Osteoblast (primary cell): ENCODE results near the gene RTL9. TPM values are rescaled to one million over a fixed set of nuclear protein-coding genes. Genes with fewer than 3 reads are reported as not detected.
"Not testable (repeated sequence)": the region's sequence is repeated elsewhere in the genome, so short reads cannot be mapped to it uniquely, and the experiment has no call there.

Experiments used
- DNase-seq: peaks from one replicate; pipeline ENCODE4 v3.0.0; 2011; ENCODE audit warnings: low spot score, mixed read lengths; ENCODE audit not compliant: insufficient read length; ENCODE audit errors: missing footprints
- H2AFZ ChIP-seq: 2 replicates; pipeline ENCODE4 v1.6.0; 2011; ENCODE audit warnings: mild to moderate bottlenecking, low read length
- H3K27ac ChIP-seq: 2 replicates; pipeline ENCODE4 v1.5.1; 2011; ENCODE audit warnings: mild to moderate bottlenecking, low read depth, low read length, moderate library complexity
- H3K27me3 ChIP-seq: 2 replicates; pipeline ENCODE4 v1.6.0; 2012; ENCODE audit warnings: mild to moderate bottlenecking, control low read depth, inconsistent platforms, low read length, moderate library complexity; ENCODE audit not compliant: insufficient read depth
- H3K36me3 ChIP-seq: 2 replicates; pipeline ENCODE4 v1.5.1; 2011; ENCODE audit warnings: mild to moderate bottlenecking, low read length, control low read depth, moderate library complexity; ENCODE audit not compliant: insufficient read depth
- H3K4me1 ChIP-seq: 2 replicates; pipeline ENCODE4 v1.5.1; 2011; ENCODE audit warnings: mild to moderate bottlenecking, low read length, control low read depth, moderate library complexity; ENCODE audit not compliant: insufficient read depth
- H3K4me2 ChIP-seq: 2 replicates; pipeline ENCODE4 v1.6.0; 2011; ENCODE audit warnings: mild to moderate bottlenecking, low read length; ENCODE audit not compliant: insufficient read depth
- H3K4me3 ChIP-seq: fragments of 200-600 bp; sonication (generic); 3 replicates; pipeline ENCODE4 v1.5.1; 2012; ENCODE audit warnings: mild to moderate bottlenecking, low read length, inconsistent platforms; ENCODE audit not compliant: insufficient read depth
- H3K79me2 ChIP-seq: 2 replicates; pipeline ENCODE4 v1.6.0; 2012; ENCODE audit warnings: mild to moderate bottlenecking, low read length, control low read depth, inconsistent platforms; ENCODE audit not compliant: insufficient read depth
- H3K9me3 ChIP-seq: 2 replicates; pipeline ENCODE4 v1.5.1; 2011; ENCODE audit warnings: low read depth, low read length, control low read depth
- H4K20me1 ChIP-seq: 2 replicates; pipeline ENCODE4 v1.6.0; 2012; ENCODE audit warnings: mild to moderate bottlenecking, low read length, control low read depth; ENCODE audit not compliant: insufficient read depth
- total RNA-seq: library from RNA; depleted of rRNA; stranded (reverse); fragments of >200 nt; gene quantifications from 2 replicates; pipeline ENCODE4 v1.2.3, GENCODE V29; 2012
- TF ChIP-seq, protein P1 (sequence below): IDR thresholded peaks from 2 replicates; pipeline ENCODE4 v1.5.1; 2011; ENCODE audit warnings: mild to moderate bottlenecking, low read depth, low read length, moderate library complexity; ENCODE audit errors: extremely low read depth

RTL9 gene
- total RNA-seq, 1 donor: 0.72 TPM

DNA sequence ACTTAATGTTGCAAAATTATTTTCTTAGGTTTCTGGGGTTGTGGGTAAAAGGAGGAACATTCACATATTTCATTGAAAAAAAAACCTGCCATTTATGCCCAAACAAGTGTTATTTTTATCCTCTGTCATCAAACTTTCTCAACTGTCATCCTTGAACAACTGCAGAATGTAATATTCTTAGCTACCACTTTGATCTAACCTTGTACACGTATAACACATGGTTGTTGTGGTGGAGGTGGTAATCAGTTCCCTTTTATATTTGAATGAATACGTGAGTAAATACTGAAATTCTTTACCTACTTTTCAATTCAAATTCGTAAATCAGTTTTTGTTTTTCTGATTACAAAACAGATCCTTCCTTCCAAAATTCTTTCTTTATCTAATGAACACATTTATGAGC is 37.0 kb upstream of the RTL9 start:
- Histone ChIP-seq H3K4me2 (no peak overlapping the region), H3K9me3 (no peaks in the 10 kb centered on the region), H3K36me3 (no peaks in the 10 kb centered on the region), H4K20me1 (no peaks in the 10 kb centered on the region), H3K27ac (no peak overlapping the region), H3K79me2 (peaks cover 10% of the 10 kb centered on the region), H3K4me3 (no peak overlapping the region), H2AFZ (no peak overlapping the region), H3K4me1 (no peaks in the 10 kb centered on the region), H3K27me3 (peaks cover 3% of the 10 kb centered on the region)
- DNase-seq: no peak
- TF ChIP-seq, protein P1, sequence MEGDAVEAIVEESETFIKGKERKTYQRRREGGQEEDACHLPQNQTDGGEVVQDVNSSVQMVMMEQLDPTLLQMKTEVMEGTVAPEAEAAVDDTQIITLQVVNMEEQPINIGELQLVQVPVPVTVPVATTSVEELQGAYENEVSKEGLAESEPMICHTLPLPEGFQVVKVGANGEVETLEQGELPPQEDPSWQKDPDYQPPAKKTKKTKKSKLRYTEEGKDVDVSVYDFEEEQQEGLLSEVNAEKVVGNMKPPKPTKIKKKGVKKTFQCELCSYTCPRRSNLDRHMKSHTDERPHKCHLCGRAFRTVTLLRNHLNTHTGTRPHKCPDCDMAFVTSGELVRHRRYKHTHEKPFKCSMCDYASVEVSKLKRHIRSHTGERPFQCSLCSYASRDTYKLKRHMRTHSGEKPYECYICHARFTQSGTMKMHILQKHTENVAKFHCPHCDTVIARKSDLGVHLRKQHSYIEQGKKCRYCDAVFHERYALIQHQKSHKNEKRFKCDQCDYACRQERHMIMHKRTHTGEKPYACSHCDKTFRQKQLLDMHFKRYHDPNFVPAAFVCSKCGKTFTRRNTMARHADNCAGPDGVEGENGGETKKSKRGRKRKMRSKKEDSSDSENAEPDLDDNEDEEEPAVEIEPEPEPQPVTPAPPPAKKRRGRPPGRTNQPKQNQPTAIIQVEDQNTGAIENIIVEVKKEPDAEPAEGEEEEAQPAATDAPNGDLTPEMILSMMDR: no peak

DNA sequence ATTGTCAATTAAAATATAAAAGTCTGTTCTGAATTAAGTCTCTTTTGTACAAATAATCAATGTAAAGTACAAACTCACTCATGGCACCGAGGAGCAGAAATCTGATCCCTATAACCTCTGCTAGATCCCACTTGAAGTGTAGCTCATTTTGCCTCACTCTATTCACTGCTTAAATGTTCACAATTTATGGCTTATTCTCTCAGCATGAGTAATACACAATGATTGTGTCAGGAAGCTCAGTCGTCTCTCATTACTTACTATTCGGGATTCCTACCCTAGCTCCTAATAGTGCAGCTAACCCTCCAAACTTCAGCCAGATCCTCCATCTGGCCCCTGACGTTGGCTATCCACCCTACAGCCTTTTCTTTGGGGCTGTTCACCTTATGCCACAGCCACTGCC is 36.0 kb upstream of the RTL9 start:
- Histone ChIP-seq H2AFZ (no peak overlapping the region), H3K79me2 (peaks cover under 1% of the 10 kb centered on the region), H3K4me1 (no peaks in the 10 kb centered on the region), H3K4me2 (peak overlapping the region; percentile 2), H3K4me3 (no peak overlapping the region), H3K9me3 (no peaks in the 10 kb centered on the region), H3K27me3 (peaks cover 3% of the 10 kb centered on the region), H3K36me3 (no peaks in the 10 kb centered on the region), H4K20me1 (no peaks in the 10 kb centered on the region), H3K27ac (no peak overlapping the region)
- TF ChIP-seq, protein P1: no peak
- no peak for DNase-seq

DNA sequence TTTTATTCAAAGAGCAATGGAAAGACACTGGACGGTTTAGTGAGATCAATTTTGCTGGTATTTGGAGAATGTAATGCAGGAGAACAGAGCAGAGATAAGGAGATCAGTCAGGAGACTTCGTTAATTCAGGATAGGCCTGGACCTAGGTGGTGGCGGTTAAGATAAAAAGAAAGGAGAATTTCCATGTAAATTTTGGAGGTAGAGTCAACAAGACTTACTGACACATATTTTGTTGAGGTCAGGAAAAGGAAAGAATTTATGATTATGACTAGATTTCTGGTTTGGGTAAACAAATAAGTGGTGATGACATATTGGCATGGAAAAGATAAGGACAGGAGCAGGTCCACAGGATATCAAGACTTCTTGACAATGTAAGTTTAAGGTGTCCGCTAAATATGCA is 31.9 kb upstream of the RTL9 start:
- Histone ChIP-seq H3K36me3 (no peaks in the 10 kb centered on the region), H3K4me2 (no peak overlapping the region), H3K27ac (no peak overlapping the region), H3K27me3 (peaks cover 3% of the 10 kb centered on the region), H3K4me1 (no peaks in the 10 kb centered on the region), H3K79me2 (no peaks in the 10 kb centered on the region), H4K20me1 (no peaks in the 10 kb centered on the region), H2AFZ (no peak overlapping the region), H3K9me3 (no peaks in the 10 kb centered on the region), H3K4me3 (no peak overlapping the region)
- TF ChIP-seq, protein P1: no peak
- no peak for DNase-seq

DNA sequence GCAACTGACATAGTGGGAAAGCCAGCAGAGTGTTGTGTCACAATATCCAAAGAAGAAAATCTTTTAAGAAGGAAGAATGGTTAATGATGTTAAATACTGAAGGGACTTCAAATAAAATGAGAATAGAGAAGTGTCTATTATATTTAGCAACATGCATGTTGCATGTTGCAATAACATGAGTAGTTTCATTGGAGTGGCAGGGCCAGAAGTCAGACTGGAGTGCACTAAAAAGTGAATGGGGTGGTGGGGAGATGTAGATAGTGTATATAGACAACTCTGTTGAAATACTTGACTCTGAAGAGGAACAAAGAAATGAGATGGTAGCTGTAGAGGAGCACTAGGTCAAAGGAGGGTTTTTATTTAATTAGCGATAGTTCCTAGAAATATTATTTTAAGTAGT is 31.3 kb upstream of the RTL9 start:
- peaks cover 3% of the 10 kb centered on the region for H3K27me3 ChIP-seq
- H3K36me3 ChIP-seq: no peaks in the 10 kb centered on the region
- H2AFZ ChIP-seq: no peak overlapping the region
- no peaks in the 10 kb centered on the region for H4K20me1 ChIP-seq
- no peaks in the 10 kb centered on the region for H3K79me2 ChIP-seq
- no peak overlapping the region for H3K4me3 ChIP-seq
- no peaks in the 10 kb centered on the region for H3K4me1 ChIP-seq
- no peak overlapping the region for H3K27ac ChIP-seq
- TF ChIP-seq, protein P1: no peak
- no peaks in the 10 kb centered on the region for H3K9me3 ChIP-seq
- DNase-seq: no peak
- H3K4me2 ChIP-seq: no peak overlapping the region

DNA sequence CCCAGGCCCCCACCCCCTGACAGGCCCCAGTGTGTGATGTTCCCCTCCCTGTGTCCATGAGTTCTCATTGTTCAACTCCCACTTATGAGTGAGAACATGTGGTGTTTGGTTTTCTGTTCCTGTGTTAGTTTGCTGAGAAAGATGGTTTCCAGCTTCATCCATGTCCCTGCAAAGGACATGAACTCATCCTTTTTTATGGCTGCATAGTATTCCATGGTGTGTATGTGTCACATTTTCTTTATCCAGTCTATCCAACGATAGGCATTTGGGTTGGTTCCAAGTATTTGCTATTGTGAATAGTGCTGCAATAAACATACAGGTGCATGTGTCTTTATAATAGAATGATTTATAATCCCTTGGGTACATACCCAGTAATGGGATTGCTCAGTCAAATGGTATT is 30.0 kb upstream of the RTL9 start:
- not testable (repeated sequence) for DNase-seq

More for the DNA sequence above, 30.0 kb upstream of the RTL9 start:
- H3K4me1 ChIP-seq, H2AFZ ChIP-seq, H3K27me3 ChIP-seq, H3K79me2 ChIP-seq, H3K27ac ChIP-seq, H3K36me3 ChIP-seq, H4K20me1 ChIP-seq, H3K9me3 ChIP-seq, H3K4me2 ChIP-seq, H3K4me3 ChIP-seq: not testable (repeated sequence)
